ENCODE measurements around the gene SMARCC2. TPM values are rescaled to one million over a fixed set of nuclear protein-coding genes. Genes with fewer than 3 reads are reported as not detected.

Gene SMARCC2
- total RNA-seq, 1 experiment from 2014 or later, result 99.7 TPM

- H3K4me3 ChIP-seq (replicated peaks in 1 of 2; ENCODE audit: low read depth in 1 of 2, low read length in 2 of 2), result peak overlapping the region; percentile 78 to 96
- DNase-seq (ENCODE audit: low read depth, low spot score), result no peak
- H3K9me2 ChIP-seq (ENCODE audit: insufficient read depth), result no peaks in the 10 kb centered on the region
- H3K9me3 ChIP-seq (ENCODE audit: control insufficient read depth in 1 of 2, insufficient read depth in 1 of 2, low read depth in 1 of 2, low read length in 2 of 2), result no peaks in the 10 kb centered on the region
- peak overlapping the region; percentile 85 for H3K27ac ChIP-seq (ENCODE audit: low read depth, low read length)
- no peak for ATAC-seq
- H3K27me3 ChIP-seq (ENCODE audit: insufficient read depth, low read length), result no peaks in the 10 kb centered on the region
- peaks cover 41 to 50% of the 10 kb centered on the region in 2 experiments; a peak in 3 of 4 replicates for H3K36me3 ChIP-seq (ENCODE audit: control insufficient read depth in 1 of 2, insufficient read depth in 2 of 2, low read length in 2 of 2)
- POLR2A ChIA-PET, result interaction anchor here (1.3 to 1.8 kb wide), 2 partner anchors 32 to 42 kb away, joined by 5 to 7 read pairs; partner anchors contain the start of genes ESYT1 and ZC3H10
- TF ChIP-seq EGR1 (IDR thresholded peaks at IDR 0.05; ENCODE audit: low read depth) (no peak), SIN3A (IDR thresholded peaks at IDR 0.05; ENCODE audit: low read depth) (no peak), POLR2AphosphoS5 (IDR thresholded peaks at IDR 0.05; ENCODE audit: low read depth, low read length) (peak; percentile 16), ZFX (IDR thresholded peaks at IDR 0.05) (no peak)
- peaks cover 43% of the 10 kb centered on the region for H3K79me2 ChIP-seq (ENCODE audit: insufficient read depth, low read length)
- peak overlapping the region; percentile 96 for H3K4me2 ChIP-seq (ENCODE audit: low read length)
- BruUV-seq (replicated peaks), result no TSS peak
- CTCF ChIA-PET, result interaction anchor here (0.9 to 1.4 kb wide), 3 partner anchors 30 to 42 kb away, joined by 3 to 5 read pairs (median 4); partner anchors contain the start of genes SMARCC2 and ZC3H10
- H3K9ac ChIP-seq (ENCODE audit: low read length), result peak overlapping the region; percentile 99
- RAD21 ChIA-PET (ENCODE audit: low non-redundant PET in 1 of 2, low total read pairs in 2 of 2, uncharacterized antibody in 2 of 2, unreplicated experiment in 2 of 2), result no interaction called here
- H4K20me1 ChIP-seq (ENCODE audit: insufficient read depth), result no peaks in the 10 kb centered on the region
- H2AFZ ChIP-seq (ENCODE audit: low read depth, low read length, poor library complexity, severe bottlenecking), result no peak overlapping the region
- intact Hi-C loops (cut with micrococcal nuclease), result loop anchor here (2.0 kb wide), 1 partner anchor 41 kb away; the partner anchor contains the start of gene ZC3H10
- H3K4me1 ChIP-seq (ENCODE audit: control insufficient read depth in 1 of 2, insufficient read depth in 2 of 2, low read length in 2 of 2), result peaks cover 12 to 24% of the 10 kb centered on the region in 2 experiments
These were observed 29.6 kb downstream of the SMARCC2 start for GRCh38 chr12:56159482-56160192.

GRCh38 chr12:56158926-56159461, 30.3 kb downstream of the SMARCC2 start:
- Histone ChIP-seq H3K27ac (ENCODE audit: low read depth, low read length) (peak overlapping the region; percentile 85), H2AFZ (ENCODE audit: low read depth, low read length, poor library complexity, severe bottlenecking) (no peak overlapping the region), H3K4me3 (replicated peaks in 1 of 2; ENCODE audit: low read depth in 1 of 2, low read length in 2 of 2) (peak overlapping the region; percentile 78 to 96), H3K79me2 (ENCODE audit: insufficient read depth, low read length) (peaks cover 43% of the 10 kb centered on the region), H3K4me2 (ENCODE audit: low read length) (peak overlapping the region; percentile 96), H3K9me3 (ENCODE audit: control insufficient read depth in 1 of 2, insufficient read depth in 1 of 2, low read depth in 1 of 2, low read length in 2 of 2) (no peaks in the 10 kb centered on the region), H3K4me1 (ENCODE audit: control insufficient read depth in 1 of 2, insufficient read depth in 2 of 2, low read length in 2 of 2) (peaks cover 12 to 24% of the 10 kb centered on the region in 2 experiments), H4K20me1 (ENCODE audit: insufficient read depth) (no peaks in the 10 kb centered on the region), H3K9me2 (ENCODE audit: insufficient read depth) (no peaks in the 10 kb centered on the region), H3K9ac (ENCODE audit: low read length) (peak overlapping the region; percentile 99), H3K27me3 (ENCODE audit: insufficient read depth, low read length) (no peaks in the 10 kb centered on the region), H3K36me3 (ENCODE audit: control insufficient read depth in 1 of 2, insufficient read depth in 2 of 2, low read length in 2 of 2) (peaks cover 35 to 48% of the 10 kb centered on the region in 2 experiments; a peak in 3 of 4 replicates)
- intact Hi-C loops (cut with micrococcal nuclease), result loop anchor here (2.0 kb wide), 1 partner anchor 40 kb away; the partner anchor contains the start of gene ZC3H10
- TF ChIP-seq CTCF (IDR thresholded peaks at IDR 0.05 in 2 of 3, conservative IDR thresholded peaks at IDR 0.05 in 1 of 3; ENCODE audit: borderline replicate concordance in 1 of 3, insufficient read depth in 1 of 3, low read depth in 2 of 3, low read length in 2 of 3) (no peak), SRF (IDR thresholded peaks at IDR 0.05; ENCODE audit: low read depth) (no peak), ZFX (IDR thresholded peaks at IDR 0.05) (no peak), SP1 (IDR thresholded peaks at IDR 0.05; ENCODE audit: low read depth) (no peak), FOSL1 (IDR thresholded peaks at IDR 0.05; ENCODE audit: low read depth) (no peak), EGR1 (IDR thresholded peaks at IDR 0.05; ENCODE audit: low read depth) (no peak), MAX (IDR thresholded peaks at IDR 0.05) (no peak)
- ChIA-PET POLR2A (interaction anchor here (1.3 to 1.8 kb wide), 2 partner anchors 31 to 41 kb away, joined by 5 to 7 read pairs; partner anchors contain the start of genes ESYT1 and ZC3H10), RAD21 (ENCODE audit: low non-redundant PET in 1 of 2, low total read pairs in 2 of 2, uncharacterized antibody in 2 of 2, unreplicated experiment in 2 of 2) (no interaction called here), CTCF (interaction anchor here (1.1 to 1.4 kb wide), 2 partner anchors 31 to 41 kb away, joined by 4 to 5 read pairs; partner anchors contain the start of genes SMARCC2 and ZC3H10)
- ATAC-seq (peak; percentile 55), DNase-seq (ENCODE audit: low read depth, low spot score) (no peak)
- TSS peak; percentile 67 for BruUV-seq (replicated peaks)
